Measurements from ENCODE around the gene MRO.

MRO gene

DNA sequence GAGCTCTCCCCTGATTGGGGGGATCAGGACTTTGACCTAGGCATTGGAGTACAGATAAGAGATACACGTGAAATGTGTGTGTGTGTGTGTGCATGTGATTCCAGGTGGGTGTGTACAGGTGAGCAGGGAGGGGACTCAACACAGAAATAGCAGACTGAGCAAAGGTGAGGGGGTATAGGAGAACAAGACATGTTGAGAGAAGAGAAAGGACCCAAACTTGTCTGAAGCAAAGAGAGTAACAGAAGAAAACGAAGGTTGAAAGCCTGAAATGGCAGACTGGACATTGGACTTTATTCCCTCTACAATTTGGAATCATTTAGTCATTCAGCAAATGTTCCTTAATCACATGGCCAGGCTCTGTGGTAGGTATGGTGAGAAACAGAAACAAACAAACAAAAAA is 23.3 kb downstream of the MRO start:
- TF ChIP-seq, protein P1, sequence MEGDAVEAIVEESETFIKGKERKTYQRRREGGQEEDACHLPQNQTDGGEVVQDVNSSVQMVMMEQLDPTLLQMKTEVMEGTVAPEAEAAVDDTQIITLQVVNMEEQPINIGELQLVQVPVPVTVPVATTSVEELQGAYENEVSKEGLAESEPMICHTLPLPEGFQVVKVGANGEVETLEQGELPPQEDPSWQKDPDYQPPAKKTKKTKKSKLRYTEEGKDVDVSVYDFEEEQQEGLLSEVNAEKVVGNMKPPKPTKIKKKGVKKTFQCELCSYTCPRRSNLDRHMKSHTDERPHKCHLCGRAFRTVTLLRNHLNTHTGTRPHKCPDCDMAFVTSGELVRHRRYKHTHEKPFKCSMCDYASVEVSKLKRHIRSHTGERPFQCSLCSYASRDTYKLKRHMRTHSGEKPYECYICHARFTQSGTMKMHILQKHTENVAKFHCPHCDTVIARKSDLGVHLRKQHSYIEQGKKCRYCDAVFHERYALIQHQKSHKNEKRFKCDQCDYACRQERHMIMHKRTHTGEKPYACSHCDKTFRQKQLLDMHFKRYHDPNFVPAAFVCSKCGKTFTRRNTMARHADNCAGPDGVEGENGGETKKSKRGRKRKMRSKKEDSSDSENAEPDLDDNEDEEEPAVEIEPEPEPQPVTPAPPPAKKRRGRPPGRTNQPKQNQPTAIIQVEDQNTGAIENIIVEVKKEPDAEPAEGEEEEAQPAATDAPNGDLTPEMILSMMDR (conservative IDR thresholded peaks at IDR 0.05; ENCODE audit: low read depth, low read length): no peak
- no peak for DNase-seq (ENCODE audit: low read depth)
- no peak overlapping the region for H3K4me3 ChIP-seq (ENCODE audit: low read depth, low read length)

DNA sequence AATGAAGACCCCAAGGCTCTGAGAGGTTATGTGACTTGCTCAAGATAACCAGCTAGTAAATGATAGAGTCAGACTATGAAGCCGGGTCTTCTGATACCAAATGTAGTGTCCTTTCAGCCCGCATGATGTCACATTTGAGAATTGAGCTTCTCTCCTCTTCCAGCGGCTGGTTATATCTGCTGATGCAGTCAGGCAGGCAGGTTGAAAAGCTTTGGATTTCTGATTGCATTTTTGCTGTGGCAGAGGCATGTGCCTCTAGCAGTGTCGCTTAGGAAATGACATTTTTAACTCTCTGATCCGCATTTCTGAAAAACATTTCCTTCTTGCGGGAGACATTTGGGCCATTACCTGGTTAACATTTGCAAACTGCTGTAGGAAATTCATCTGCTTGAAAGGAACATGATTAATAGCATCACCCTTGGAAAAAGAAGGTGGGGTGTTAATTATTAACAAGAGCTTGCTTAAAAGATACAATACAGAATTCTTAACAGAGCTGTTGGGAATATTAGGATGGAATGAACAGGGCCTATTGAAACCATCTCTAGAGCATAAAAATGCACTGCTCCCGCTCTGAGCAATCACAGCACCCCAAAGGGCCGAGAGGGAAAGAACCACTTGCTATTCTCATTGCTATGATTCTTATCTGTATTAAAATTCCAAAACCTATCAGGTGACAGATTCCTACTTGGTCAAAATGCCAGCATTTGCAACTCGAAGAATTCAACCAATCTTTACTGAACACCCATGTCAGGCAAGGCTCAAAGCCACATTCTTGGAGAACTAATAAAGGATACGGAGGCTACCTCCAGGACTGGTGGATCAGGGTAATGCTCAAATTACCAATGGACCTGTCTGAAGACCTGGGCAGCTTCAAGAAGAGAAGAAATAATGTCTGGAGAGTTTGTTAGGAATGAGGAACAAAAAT is 25.9 kb downstream of the MRO start:
- TF ChIP-seq, protein P1 (conservative IDR thresholded peaks at IDR 0.05; ENCODE audit: low read depth, low read length): no peak
- no peak overlapping the region for H3K4me3 ChIP-seq (ENCODE audit: low read depth, low read length)
- no peak for DNase-seq (ENCODE audit: low read depth)

- no peak for DNase-seq (ENCODE audit: low read depth)
- H3K4me3 ChIP-seq (ENCODE audit: low read depth, low read length): no peak overlapping the region
- TF ChIP-seq, protein P1 (conservative IDR thresholded peaks at IDR 0.05; ENCODE audit: low read depth, low read length): no peak
These were observed 26.9 kb downstream of the MRO start for GRCh38 chr18:50792885-50793284.

DNA sequence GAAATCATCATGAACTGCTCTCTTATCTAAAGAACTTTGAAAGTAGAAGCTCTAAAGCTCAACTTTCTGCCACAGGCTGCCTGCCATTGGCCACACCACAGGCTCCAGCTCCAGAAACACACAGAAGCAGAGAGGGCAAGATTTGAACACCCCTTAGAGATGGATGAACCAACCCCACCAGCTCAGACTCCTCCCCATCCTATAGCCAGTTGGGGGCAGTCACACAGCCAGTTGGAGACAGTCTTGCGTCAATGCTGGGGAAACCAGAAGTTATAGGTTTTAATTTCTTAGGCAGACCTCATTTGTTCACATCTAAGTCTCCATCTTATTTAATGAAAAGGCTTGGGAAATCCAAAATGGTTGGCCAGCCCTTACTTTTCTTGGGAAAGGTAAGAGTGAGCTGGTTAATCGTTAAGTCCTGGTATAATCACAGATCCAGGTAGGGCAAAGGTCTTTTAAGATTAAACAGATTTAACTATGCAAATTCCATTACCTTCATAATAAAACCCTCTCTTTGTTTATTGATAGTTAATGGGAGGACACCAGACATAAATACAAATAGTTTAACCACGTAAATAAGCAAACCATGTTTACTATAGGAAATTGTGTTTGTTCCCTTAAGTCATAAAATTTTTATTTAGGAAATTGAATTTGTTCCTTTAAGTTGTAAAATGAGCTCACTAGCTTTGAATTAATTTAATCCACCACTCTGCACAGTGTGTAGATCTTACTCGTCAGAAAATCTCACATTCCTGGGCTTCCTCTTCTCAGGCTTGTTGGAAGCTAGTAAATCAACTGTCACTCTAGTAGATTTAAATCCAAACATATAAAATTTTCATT is 28.0 kb downstream of the MRO start:
- no peak for DNase-seq (ENCODE audit: low read depth)
- H3K4me3 ChIP-seq (ENCODE audit: low read depth, low read length): no peak overlapping the region
- TF ChIP-seq, protein P1 (conservative IDR thresholded peaks at IDR 0.05; ENCODE audit: low read depth, low read length): no peak

DNA sequence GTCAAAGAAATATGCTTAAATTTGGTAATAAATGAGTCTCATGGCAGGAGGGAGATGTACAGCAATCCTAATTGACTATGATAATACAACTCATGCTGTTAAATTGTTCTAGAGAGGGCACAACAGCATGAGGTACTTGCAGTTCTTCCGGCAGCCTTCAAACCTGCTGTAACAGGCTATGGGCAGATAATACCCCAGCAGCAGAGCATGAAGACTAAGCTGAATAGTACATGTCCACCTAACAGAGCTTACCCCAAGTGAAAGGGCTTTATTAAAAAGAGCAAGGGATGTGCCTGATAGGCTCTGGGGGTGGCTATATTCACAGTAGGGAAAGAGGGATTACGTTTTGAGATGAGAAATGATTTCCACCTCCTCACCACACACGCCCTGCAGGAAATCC is 28.9 kb downstream of the MRO start:
- DNase-seq (ENCODE audit: low read depth): no peak
- H3K4me3 ChIP-seq (ENCODE audit: low read depth, low read length): no peak overlapping the region
- TF ChIP-seq, protein P1 (conservative IDR thresholded peaks at IDR 0.05; ENCODE audit: low read depth, low read length): no peak

DNA sequence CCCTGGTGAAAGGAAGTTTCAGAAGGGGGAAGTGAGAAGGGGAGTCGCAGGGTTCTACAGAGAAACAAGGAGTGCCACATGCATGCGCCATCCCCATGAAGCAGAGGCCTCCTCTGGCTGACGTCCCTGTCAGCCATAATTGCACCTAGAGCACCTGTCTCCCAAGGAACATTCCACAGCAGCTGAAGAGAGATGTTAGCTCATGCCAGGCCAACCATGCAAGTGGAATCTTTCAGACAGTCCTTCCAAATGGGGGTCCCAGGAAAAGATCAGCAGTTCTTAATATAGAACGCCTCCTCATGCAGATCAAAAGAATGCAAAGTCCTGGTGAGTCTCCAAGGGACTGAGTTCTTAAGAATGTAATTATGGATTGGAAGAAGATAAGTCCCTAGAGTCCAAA is 29.6 kb downstream of the MRO start:
- DNase-seq (ENCODE audit: low read depth): no peak
- no peak overlapping the region for H3K4me3 ChIP-seq (ENCODE audit: low read depth, low read length)
- TF ChIP-seq, protein P1 (conservative IDR thresholded peaks at IDR 0.05; ENCODE audit: low read depth, low read length): no peak

Measured in choroid plexus epithelial cell (primary cell).